Lung (tissue), 12 donors: ENCODE results near the gene GLI3. TPM values are rescaled to one million over a fixed set of nuclear protein-coding genes. Genes with fewer than 3 reads are reported as not detected.

ENCODE experiments used
- ATAC-seq: fragments of 200-7000 bp; cut with Tn5 transposase; one replicate; pipeline ENCODE4 v1.9.1; 2020; ENCODE audit warnings: moderate number of reproducible peaks; ENCODE audit not compliant: insufficient read depth, low FRiP score
- DNase-seq, 3 donors: peaks; one replicate each; pipeline ENCODE4 v3.0.0-alpha.2; 2013 to 2017
- H3K27ac ChIP-seq, 2 donors: one replicate each; pipeline ENCODE4 v1.5.1; 2013; ENCODE audit warnings: mild to moderate bottlenecking in 2 of 2, moderate library complexity in 2 of 2, control low read depth in 1 of 2, inconsistent platforms in 1 of 2, low read depth in 1 of 2, low read length in 1 of 2
- H3K27me3 ChIP-seq, 3 donors: one replicate each; pipeline ENCODE4 v1.5.1; 2013; ENCODE audit warnings: low read length in 2 of 3; ENCODE audit not compliant: control insufficient read depth in 3 of 3, insufficient read depth in 3 of 3
- H3K36me3 ChIP-seq, 4 donors: one replicate each; pipeline ENCODE4 v1.5.1; 2013; ENCODE audit warnings: low read length in 4 of 4, mild to moderate bottlenecking in 1 of 4, moderate library complexity in 1 of 4; ENCODE audit not compliant: control insufficient read depth in 4 of 4, insufficient read depth in 4 of 4
- H3K4me1 ChIP-seq, 5 donors: one replicate each; pipeline ENCODE4 v1.5.1; 2013; ENCODE audit warnings: low read length in 5 of 5, mild to moderate bottlenecking in 2 of 5, moderate library complexity in 1 of 5; ENCODE audit not compliant: control insufficient read depth in 5 of 5, insufficient read depth in 5 of 5
- H3K4me3 ChIP-seq: one replicate; pipeline ENCODE4 v1.5.1; 2013; ENCODE audit warnings: mild to moderate bottlenecking, control low read depth, moderate library complexity
- H3K9ac ChIP-seq, 2 donors: one replicate each; pipeline ENCODE4 v1.5.1; 2013; ENCODE audit warnings: low read length in 2 of 2, control low read depth in 1 of 2; ENCODE audit not compliant: insufficient read depth in 1 of 2
- H3K9me3 ChIP-seq, 4 donors: one replicate each; pipeline ENCODE4 v1.5.1; 2013; ENCODE audit warnings: low read length in 3 of 4, mild to moderate bottlenecking in 1 of 4, moderate library complexity in 1 of 4; ENCODE audit not compliant: control insufficient read depth in 4 of 4, insufficient read depth in 3 of 4
- CTCF ChIP-seq: IDR thresholded peaks from 2 replicates; pipeline ENCODE4 v1.5.1; 2012; ENCODE audit warnings: mild to moderate bottlenecking; ENCODE audit errors: control extremely low read depth, extremely low read depth
- WGBS, 2 donors: extraction: QIAGEN DNeasy Blood & Tissue Kit; methylation state at CpG; one replicate each; pipeline ENCODE4 v1.1.7; 2013; 5-methylcytosine and 5-hydroxymethylcytosine counted together
- polyA plus RNA-seq, 2 donors: library from polyadenylated mRNA; stranded (reverse); fragments of 200-250 nt; gene quantifications; one replicate each; pipeline ENCODE4 v1.2.1, GENCODE V29; 2013
- total RNA-seq, 2 donors: library from RNA; depleted of rRNA in 1 of 2; stranded (reverse); fragments of >200 nt in 1 of 2; gene quantifications; one replicate each; pipeline ENCODE4 v1.2.1, GENCODE V29; 2014 to 2021
- donor health status: control.
- donor health status: control.
- donor health status: Bipolar disorder and iron deficiency.
- donor health status: healthy.
- donor health status: DM: yes; HTN: yes; CAD: no.

Gene GLI3
- total and polyA plus RNA-seq, 4 donors: 2.0 to 23.4 (median 10.3) TPM

- no peak for DNase-seq
- no peak overlapping the region for H3K27ac ChIP-seq
- TF ChIP-seq CTCF: no peak
- peaks cover 0 to 8% (median 2%) of the 10 kb centered on the region in 5 donors for H3K4me1 ChIP-seq
- no peaks in the 10 kb centered on the region for H3K9me3 ChIP-seq
- peaks cover 0 to 5% (median 2%) of the 10 kb centered on the region in 4 donors for H3K36me3 ChIP-seq
- H3K9ac ChIP-seq: no peak overlapping the region
- no peak overlapping the region for H3K4me3 ChIP-seq
- ATAC-seq: no peak
- H3K27me3 ChIP-seq: no peaks in the 10 kb centered on the region
Observed at GRCh38 chr7:42127232-42127622, 109.8 kb downstream of the GLI3 start.

- Histone ChIP-seq H3K27ac (no peak overlapping the region), H3K36me3 (peaks cover 0 to 5% (median 2%) of the 10 kb centered on the region in 4 donors), H3K27me3 (no peaks in the 10 kb centered on the region), H3K4me3 (no peak overlapping the region), H3K4me1 (peaks cover 0 to 8% (median 2%) of the 10 kb centered on the region in 5 donors), H3K9ac (no peak overlapping the region), H3K9me3 (no peaks in the 10 kb centered on the region)
- ATAC-seq (no peak), DNase-seq (no peak)
- TF ChIP-seq CTCF: no peak
- 68 to 91% methylated on average over 6 of the region's 6 CpGs for WGBS, 2 donors
Observed at GRCh38 chr7:42126475-42127231, 110.4 kb downstream of the GLI3 start.

GRCh38 chr7:42125321-42125720 lies 111.7 kb downstream of the GLI3 start:
- H3K27me3 ChIP-seq: no peaks in the 10 kb centered on the region
- H3K36me3 ChIP-seq: peaks cover 0 to 5% (median 0%) of the 10 kb centered on the region in 4 donors
- H3K4me1 ChIP-seq: peaks cover 0 to 8% (median 2%) of the 10 kb centered on the region in 5 donors
- no peak overlapping the region for H3K27ac ChIP-seq
- WGBS, 2 donors: 88 to 91% methylated on average over 8 of the region's 8 CpGs
- H3K9ac ChIP-seq: no peak overlapping the region
- TF ChIP-seq CTCF: no peak
- DNase-seq: no peak
- ATAC-seq: no peak
- no peak overlapping the region for H3K4me3 ChIP-seq
- H3K9me3 ChIP-seq: no peaks in the 10 kb centered on the region
